Retinal pigment epithelial cell (primary cell): ENCODE results near the gene SMOC1.

ENCODE experiments used
- DNase-seq: peaks from one replicate; pipeline ENCODE4 v3.0.0-alpha.2; 2010; ENCODE audit warnings: low read depth
- H3K4me3 ChIP-seq: 2 replicates; pipeline ENCODE4 v1.5.1; 2011; ENCODE audit warnings: mild to moderate bottlenecking, low read length, control low read depth, moderate library complexity
- TF ChIP-seq, protein P1 (sequence below): conservative IDR thresholded peaks from 2 replicates; pipeline ENCODE4 v1.5.1; 2011; ENCODE audit warnings: low read depth, low read length, control low read depth, inconsistent platforms

Gene SMOC1

GRCh38 chr14:69913686-69914085 is 34.5 kb downstream of the SMOC1 start:
- DNase-seq: no peak
- H3K4me3 ChIP-seq: no peak overlapping the region
- TF ChIP-seq, protein P1, sequence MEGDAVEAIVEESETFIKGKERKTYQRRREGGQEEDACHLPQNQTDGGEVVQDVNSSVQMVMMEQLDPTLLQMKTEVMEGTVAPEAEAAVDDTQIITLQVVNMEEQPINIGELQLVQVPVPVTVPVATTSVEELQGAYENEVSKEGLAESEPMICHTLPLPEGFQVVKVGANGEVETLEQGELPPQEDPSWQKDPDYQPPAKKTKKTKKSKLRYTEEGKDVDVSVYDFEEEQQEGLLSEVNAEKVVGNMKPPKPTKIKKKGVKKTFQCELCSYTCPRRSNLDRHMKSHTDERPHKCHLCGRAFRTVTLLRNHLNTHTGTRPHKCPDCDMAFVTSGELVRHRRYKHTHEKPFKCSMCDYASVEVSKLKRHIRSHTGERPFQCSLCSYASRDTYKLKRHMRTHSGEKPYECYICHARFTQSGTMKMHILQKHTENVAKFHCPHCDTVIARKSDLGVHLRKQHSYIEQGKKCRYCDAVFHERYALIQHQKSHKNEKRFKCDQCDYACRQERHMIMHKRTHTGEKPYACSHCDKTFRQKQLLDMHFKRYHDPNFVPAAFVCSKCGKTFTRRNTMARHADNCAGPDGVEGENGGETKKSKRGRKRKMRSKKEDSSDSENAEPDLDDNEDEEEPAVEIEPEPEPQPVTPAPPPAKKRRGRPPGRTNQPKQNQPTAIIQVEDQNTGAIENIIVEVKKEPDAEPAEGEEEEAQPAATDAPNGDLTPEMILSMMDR: no peak

GRCh38 chr14:69916396-69916795 is 37.2 kb downstream of the SMOC1 start:
- DNase-seq: no peak
- TF ChIP-seq, protein P1: no peak
- H3K4me3 ChIP-seq: no peak overlapping the region

DNA sequence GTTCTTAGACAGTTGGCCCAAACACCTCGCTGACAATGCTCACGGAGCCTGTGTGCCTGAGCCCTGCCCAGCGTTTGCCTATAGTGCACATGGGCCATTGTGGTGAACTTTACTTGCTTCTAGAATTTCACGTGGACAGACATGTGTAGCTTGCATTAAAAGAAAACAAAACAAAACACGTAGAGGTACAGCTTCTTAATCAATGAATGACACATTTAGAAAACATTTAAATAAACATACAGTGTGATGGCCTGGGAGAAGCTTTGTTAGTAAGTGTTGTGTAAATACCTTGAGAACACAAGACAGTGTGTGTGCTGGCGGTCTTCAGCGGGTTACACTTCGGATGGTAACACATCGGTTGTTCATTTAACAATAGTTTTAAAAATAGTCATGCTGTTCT is 38.1 kb downstream of the SMOC1 start:
- TF ChIP-seq, protein P1: no peak
- no peak for DNase-seq
- H3K4me3 ChIP-seq: no peak overlapping the region

DNA sequence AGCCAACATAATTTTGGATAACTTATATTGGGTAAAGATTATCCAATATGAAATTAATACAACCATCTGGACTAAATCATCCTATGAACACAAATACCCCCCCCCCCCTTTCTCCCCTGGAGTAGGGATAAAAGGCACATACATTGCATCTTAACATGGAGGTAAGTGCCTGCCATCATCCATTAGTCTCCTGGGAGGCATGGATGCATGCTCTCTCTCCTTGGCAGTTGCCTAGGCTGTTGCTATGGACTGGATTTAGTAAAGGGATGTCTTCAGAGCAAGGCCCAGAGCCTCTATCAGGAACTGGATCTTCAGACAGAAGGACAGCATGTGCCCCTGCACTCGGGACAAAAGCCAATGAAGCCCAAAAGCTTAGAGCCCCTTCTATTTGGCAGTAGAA is 40.6 kb downstream of the SMOC1 start:
- H3K4me3 ChIP-seq: no peak overlapping the region
- TF ChIP-seq, protein P1: no peak
- no peak for DNase-seq

DNA sequence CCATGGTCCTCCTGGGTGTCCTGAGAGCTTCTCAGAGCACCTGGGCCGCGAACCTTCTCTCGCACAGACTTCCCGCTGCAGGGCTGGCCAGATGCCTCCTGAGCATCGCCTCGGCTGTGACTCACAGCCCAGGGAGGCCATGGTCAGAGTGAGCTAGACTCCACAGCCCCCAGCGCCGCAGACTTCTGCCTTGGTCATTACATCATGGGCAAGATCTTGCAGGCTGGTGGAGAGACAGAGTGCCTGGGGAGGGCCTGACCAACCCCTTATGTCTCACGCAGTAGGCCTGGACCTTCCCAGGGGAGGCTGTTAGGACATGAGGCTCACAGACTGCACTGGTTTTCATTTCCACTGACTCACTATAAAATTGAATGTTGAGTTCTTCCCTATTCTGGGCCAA is 41.8 kb downstream of the SMOC1 start:
- TF ChIP-seq, protein P1: no peak
- H3K4me3 ChIP-seq: no peak overlapping the region
- DNase-seq: no peak

DNA sequence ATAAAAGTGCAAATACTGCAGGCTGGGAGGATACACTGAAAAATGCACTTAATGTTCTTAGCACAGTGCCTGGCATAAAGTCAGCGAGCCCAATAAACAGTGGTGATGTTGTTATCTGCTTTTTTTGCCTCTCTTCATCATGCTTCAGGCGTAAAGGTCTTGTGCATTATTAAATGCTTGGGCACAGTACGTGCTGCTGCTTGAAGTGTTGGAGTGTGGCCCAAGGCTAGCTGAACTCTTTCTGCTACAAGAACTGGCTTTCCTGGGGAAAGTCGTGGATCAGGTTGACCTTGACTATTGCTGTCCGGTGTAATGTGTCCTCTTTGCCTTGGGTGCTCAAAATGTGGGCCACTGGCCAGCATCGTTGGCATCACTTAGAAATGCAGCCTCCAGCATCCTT is 43.0 kb downstream of the SMOC1 start:
- TF ChIP-seq, protein P1: no peak
- H3K4me3 ChIP-seq: no peak overlapping the region
- no peak for DNase-seq

DNA sequence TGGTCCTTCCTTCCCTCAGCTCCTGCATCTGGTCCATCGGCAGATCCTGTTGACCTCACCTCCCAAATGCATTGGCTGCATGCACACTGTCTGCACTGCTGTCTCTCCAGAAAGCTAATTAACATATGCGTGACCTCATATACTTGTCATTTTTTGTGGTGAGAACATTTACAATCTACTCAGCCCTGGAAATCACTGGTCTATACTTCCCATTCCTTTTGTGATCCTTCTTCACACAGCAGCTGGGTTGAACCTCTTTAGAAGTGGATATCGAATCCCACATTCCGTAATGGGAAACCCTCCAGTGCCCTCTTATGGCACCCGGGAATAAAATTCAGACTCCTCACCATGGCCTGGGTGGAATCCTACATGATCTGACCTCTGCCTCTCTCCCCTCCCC is 45.0 kb downstream of the SMOC1 start:
- no peak for DNase-seq
- TF ChIP-seq, protein P1: no peak
- no peak overlapping the region for H3K4me3 ChIP-seq
